Ecto neural progenitor cell (in vitro differentiated cells): Measurements from ENCODE around the gene RACGAP1.

Experiments used
- DNase-seq: peaks from one replicate; pipeline ENCODE4 v3.0.0-alpha.2; 2018; ENCODE audit warnings: low spot score

The RACGAP1 gene

DNA sequence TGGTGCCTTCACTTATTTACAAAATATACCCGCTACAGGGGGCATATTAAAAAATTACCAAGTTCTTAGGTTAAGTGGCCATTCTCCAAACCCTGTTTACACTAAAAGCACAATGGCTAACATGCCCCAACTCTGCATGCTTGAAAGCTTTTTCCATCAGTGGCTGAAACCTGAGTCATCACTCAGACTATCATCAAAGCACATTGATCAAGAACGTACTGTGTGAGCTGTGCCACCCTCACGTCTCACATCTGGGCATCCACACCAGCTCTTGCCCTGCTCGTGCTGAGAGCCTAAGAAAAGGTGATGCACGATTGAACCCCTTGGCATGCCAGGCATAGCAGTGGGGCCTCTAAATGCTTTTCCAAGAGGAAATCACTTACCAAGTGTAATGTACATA is 39.3 kb downstream of the RACGAP1 start:
- DNase-seq: no peak

- peak; percentile 64 for DNase-seq
These were observed 40.6 kb downstream of the RACGAP1 start for GRCh38 chr12:49984476-49985359.

- peak; percentile 85 for DNase-seq
These were observed 41.4 kb downstream of the RACGAP1 start for GRCh38 chr12:49983892-49984291.

- DNase-seq: no peak
These were observed 42.8 kb downstream of the RACGAP1 start for GRCh38 chr12:49982246-49983087.

DNA sequence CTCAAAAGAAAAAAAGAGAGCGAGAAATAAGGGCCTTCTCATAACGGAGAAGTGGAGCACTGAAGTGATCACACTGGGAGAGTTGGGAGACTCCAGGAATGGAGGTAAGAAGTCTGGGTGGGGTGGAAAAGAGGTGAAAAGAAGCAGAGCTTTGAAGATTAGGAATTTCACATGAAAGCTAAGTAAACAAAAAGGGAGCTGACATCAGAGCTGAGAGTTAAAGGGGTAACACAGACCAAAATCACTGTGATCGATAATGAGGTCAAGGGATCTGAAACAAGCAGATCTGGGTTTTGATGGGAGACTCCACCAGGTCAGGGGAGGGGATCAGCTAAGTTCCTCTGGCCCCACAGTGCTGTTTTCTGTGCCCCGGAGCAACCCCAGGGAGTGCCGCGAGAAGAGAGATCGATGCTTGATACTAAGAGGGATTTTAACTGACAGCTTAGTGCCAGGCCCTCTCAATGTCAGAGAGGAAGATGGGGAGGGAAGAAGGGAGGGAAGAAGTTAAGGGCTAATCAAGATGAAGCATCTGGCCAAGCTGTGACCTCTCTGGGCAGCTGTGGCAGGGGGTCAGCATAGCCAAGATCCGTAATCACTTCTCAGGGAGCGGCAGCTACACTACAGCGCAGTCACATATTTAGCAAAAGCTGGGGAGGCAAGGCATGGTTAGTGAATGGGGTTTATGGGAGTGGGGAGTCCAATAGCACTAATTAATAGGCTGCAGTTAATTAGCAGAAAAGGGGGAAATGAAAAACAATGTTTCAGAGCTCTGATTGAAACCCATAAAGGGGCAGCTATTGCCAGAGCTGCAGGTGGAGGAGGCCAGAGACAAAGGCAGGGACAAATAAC is 44.6 kb downstream of the RACGAP1 start:
- DNase-seq: peak; percentile 63

- no peak for DNase-seq
These were observed 45.5 kb downstream of the RACGAP1 start for GRCh38 chr12:49979791-49980190.

DNA sequence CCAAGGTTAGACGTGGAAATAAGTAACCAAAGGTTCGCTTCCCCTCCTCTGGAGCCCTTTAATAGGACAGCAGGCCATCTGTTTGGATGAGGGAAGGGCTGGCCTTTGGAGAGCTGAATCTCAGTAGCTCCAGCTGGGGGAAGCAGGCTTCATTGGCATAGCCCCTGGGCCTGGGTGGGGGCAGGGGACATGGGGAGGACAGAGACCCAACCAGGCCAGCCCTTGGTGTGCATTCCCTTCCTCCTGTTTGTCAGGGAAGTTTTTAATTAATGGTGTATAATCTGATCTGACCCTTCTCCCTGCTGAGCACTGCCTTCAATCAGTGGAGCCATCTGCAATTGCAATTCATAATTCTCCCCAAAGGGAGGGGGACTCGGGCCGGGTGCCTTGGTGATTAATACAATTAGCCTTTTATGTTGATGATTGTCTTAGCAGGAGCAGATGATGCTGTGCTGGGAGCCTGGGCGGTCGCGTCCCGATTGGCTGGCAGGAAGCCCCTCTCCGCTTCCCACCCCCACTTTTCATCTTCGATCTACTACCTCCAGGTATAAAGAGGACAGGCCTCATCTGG is 46.2 kb downstream of the RACGAP1 start:
- peak; percentile 53 for DNase-seq

- DNase-seq: no peak
These were observed 47.2 kb downstream of the RACGAP1 start for GRCh38 chr12:49978125-49978524.

- DNase-seq: no peak
These were observed 48.7 kb downstream of the RACGAP1 start for GRCh38 chr12:49976557-49976956.

DNA sequence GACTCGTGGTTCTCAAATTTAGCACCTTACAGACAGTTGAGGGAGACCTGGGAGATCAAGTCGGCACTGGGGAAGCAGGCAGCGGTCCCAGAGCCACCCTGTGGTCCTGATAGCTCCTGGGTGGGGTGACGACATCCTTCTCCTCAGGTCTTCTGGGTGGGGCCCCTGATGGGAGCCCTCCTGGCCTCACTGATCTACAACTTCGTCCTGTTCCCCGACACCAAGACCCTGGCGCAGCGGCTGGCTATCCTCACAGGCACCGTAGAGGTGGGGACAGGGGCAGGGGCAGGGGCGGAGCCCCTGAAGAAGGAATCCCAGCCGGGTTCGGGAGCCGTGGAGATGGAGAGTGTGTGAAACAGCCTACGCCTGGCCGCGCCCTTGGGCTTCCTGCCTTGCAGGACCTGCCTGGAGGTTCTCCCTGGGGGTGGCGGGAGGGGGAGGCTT is 50.0 kb downstream of the RACGAP1 start:
- peak; percentile 54 for DNase-seq

- DNase-seq: peak; percentile 52
These were observed 50.5 kb downstream of the RACGAP1 start for GRCh38 chr12:49974677-49975317.

GRCh38 chr12:49974231-49974675 is 51.0 kb downstream of the RACGAP1 start:
- peak; percentile 82 for DNase-seq

DNA sequence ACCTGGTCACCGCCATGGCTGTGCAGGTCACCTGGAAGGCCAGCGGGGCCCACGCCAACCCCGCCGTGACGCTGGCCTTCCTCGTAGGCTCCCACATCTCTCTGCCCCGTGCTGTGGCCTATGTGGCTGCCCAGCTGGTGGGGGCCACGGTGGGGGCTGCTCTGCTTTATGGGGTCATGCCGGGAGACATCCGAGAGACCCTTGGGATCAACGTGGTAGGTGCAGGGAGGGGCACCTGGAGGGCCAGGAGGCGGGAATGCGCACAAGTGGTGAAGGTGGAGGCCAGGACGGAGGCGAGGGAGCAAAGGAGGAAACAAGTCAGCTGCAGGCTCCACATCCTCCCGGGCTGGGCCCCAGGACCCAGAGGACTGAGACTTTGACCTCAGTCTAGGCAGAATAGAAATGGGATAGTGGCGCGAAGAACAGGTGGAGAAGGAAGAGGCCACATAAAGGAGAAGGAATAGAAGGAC is 51.9 kb downstream of the RACGAP1 start:
- DNase-seq: no peak

DNA sequence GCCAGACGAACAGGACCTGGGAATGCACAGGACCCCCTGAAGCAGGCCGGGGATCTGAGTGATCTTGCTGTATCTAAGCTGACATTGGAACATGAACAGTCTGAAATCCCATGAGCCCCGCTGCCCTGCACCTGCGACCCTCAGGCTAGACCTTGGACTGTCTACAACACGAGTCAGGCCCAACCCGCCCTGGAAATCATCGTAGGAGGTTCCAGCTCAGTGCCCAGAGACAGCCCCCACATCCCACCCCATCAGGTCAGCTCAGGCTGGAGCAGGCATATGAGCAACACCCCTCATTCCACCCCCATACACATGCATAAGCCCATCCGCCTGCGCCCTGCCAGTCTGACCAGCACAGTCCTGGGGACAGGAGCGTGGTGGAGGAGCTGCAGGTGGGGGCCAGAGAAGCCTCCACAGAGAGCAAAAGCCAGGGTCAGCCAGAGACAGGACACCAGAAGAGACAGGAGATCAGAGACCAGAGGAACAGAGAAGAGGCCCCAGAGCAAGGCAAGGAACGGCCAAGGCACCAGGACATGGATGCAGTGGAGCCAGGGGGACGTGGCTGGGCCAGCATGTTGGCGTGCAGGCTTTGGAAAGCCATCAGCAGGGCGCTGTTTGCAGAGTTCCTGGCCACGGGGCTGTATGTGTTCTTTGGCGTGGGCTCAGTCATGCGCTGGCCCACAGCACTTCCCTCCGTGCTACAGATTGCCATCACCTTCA is 52.5 kb downstream of the RACGAP1 start, which contains the start of gene AQP6:
Gene AQP6, plus strand, starts transcription at position 307 of the 720 bp plus-strand sequence. Its CDS starts 227 bp downstream, at position 534.
- no peak for DNase-seq

GRCh38 chr12:49972129-49972528 is 53.2 kb downstream of the RACGAP1 start:
- no peak for DNase-seq

DNA sequence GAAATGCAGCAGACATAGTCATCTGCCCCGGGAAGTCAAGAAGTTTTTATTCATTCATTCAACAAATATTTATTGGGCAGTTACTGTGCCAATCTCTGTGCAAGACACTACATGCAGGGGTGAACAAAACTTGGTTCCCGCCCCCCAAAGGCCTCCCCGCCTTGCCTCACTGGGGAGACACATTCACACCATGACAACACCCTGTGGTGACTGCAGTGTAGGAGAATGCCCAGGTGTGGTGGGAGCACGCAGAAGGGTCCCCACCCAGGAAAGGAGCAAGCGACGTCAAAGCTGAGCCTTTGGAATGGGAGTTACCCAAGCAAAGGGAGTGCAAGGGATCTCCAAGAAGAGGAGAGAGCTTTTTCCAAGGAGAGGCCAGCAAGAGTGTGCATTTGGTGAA is 54.2 kb downstream of the RACGAP1 start:
- no peak for DNase-seq

- no peak for DNase-seq
These were observed 54.6 kb downstream of the RACGAP1 start for GRCh38 chr12:49970658-49971057.

DNA sequence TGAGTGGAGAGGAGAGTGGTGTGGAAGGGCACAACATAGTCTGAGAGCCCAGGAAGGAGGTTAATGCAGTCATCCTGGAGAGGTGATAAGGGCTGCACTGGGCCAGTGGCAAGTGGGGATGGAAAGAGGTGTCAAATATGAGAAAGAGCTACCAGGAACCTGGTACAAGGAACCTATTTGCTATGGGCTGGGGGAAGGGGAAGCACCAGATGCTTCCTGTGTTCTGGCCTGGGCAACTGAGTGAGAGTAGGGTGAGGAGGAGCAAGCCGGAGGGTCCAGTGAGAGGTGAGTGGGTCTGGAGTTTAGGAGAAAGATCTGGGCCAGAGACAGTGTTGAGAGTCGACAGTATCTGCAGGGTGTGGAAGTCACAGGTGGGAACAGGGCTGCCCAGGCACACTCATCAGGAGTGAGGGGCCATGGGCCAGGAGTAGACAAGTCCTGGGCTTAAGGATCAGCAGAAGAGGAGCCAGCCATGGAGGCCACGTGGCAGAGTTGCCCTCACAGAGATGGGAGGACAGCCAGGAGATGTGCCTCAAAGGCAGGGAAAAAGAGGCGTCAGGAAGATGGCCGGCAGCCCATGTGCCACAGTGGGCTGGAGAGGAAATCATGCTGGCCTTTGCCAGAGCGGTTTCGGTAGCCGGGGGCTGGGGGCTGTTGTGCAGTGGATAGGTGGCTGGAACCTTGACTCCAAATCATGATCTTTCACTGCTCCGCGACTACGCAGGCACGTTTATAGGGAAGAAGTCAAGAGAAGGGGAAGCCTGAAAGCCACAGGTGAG is 55.5 kb downstream of the RACGAP1 start:
- DNase-seq: no peak

GRCh38 chr12:49969027-49969426 is 56.3 kb downstream of the RACGAP1 start:
- no peak for DNase-seq
